ENCODE results near the gene HYI.

Gene HYI

GRCh38 chr1:43444151-43444828, 9.4 kb downstream of the HYI start:
- no peak for TF ChIP-seq CTCF (IDR thresholded peaks at IDR 0.05; ENCODE audit: insufficient read depth, low read length, poor library complexity, severe bottlenecking)
- peaks cover 54% of the 10 kb centered on the region for H3K36me3 ChIP-seq (ENCODE audit: control insufficient read depth, insufficient read depth, low read length)
- H3K27me3 ChIP-seq (replicated peaks; ENCODE audit: control insufficient read depth, insufficient read depth, low read length) = no peaks in the 10 kb centered on the region
- no peak overlapping the region for H3K4me3 ChIP-seq (replicated peaks; ENCODE audit: low read depth, low read length)
- DNase-seq (ENCODE audit: extremely low read depth, insufficient read length) = no peak

GRCh38 chr1:43443197-43443946, 10.4 kb downstream of the HYI start:
- H3K27me3 ChIP-seq (replicated peaks; ENCODE audit: control insufficient read depth, insufficient read depth, low read length) = no peaks in the 10 kb centered on the region
- DNase-seq (ENCODE audit: extremely low read depth, insufficient read length) = no peak
- TF ChIP-seq CTCF (IDR thresholded peaks at IDR 0.05; ENCODE audit: insufficient read depth, low read length, poor library complexity, severe bottlenecking) = no peak
- H3K36me3 ChIP-seq (ENCODE audit: control insufficient read depth, insufficient read depth, low read length) = peaks cover 55% of the 10 kb centered on the region
- H3K4me3 ChIP-seq (replicated peaks; ENCODE audit: low read depth, low read length) = no peak overlapping the region

- no peak for TF ChIP-seq CTCF (IDR thresholded peaks at IDR 0.05; ENCODE audit: insufficient read depth, low read length, poor library complexity, severe bottlenecking)
- Histone ChIP-seq H3K36me3 (ENCODE audit: control insufficient read depth, insufficient read depth, low read length) (peaks cover 50% of the 10 kb centered on the region), H3K4me3 (replicated peaks; ENCODE audit: low read depth, low read length) (no peak overlapping the region), H3K27me3 (replicated peaks; ENCODE audit: control insufficient read depth, insufficient read depth, low read length) (no peaks in the 10 kb centered on the region)
- DNase-seq (ENCODE audit: extremely low read depth, insufficient read length) = no peak
Measured at GRCh38 chr1:43442756-43443155, 11.0 kb downstream of the HYI start.

GRCh38 chr1:43441894-43442637, 11.7 kb downstream of the HYI start:
- no peak for DNase-seq (ENCODE audit: extremely low read depth, insufficient read length)
- Histone ChIP-seq H3K27me3 (replicated peaks; ENCODE audit: control insufficient read depth, insufficient read depth, low read length) (no peaks in the 10 kb centered on the region), H3K4me3 (replicated peaks; ENCODE audit: low read depth, low read length) (no peak overlapping the region), H3K36me3 (ENCODE audit: control insufficient read depth, insufficient read depth, low read length) (peaks cover 53% of the 10 kb centered on the region)
- TF ChIP-seq CTCF (IDR thresholded peaks at IDR 0.05; ENCODE audit: insufficient read depth, low read length, poor library complexity, severe bottlenecking) = no peak

- DNase-seq (ENCODE audit: extremely low read depth, insufficient read length) = no peak
- H3K4me3 ChIP-seq (replicated peaks; ENCODE audit: low read depth, low read length) = no peak overlapping the region
- H3K27me3 ChIP-seq (replicated peaks; ENCODE audit: control insufficient read depth, insufficient read depth, low read length) = no peaks in the 10 kb centered on the region
- TF ChIP-seq CTCF (IDR thresholded peaks at IDR 0.05; ENCODE audit: insufficient read depth, low read length, poor library complexity, severe bottlenecking) = no peak
- peaks cover 47% of the 10 kb centered on the region for H3K36me3 ChIP-seq (ENCODE audit: control insufficient read depth, insufficient read depth, low read length)
Measured at GRCh38 chr1:43441166-43441893, 12.4 kb downstream of the HYI start.

Measured in GM06990 (cell line).